K562 (cell line): ENCODE data around the gene TLR8. TPM values are rescaled to one million over a fixed set of nuclear protein-coding genes. Genes with fewer than 3 reads are reported as not detected.

Experiments used
- ARID1B ChIP-seq: fragments of 450-650 bp; IDR thresholded peaks from 2 replicates; pipeline ENCODE4 v1.6.1; 2016; ENCODE audit warnings: antibody characterized with exemption, mild to moderate bottlenecking, inconsistent platforms
- EZH2 ChIP-seq: IDR thresholded peaks from 2 replicates; pipeline ENCODE4 v1.6.1; 2012; ENCODE audit warnings: low read depth, mild to moderate bottlenecking, inconsistent platforms, low read length, borderline replicate concordance
- FOSL1 ChIP-seq: fragments of 200-800 bp; sonication (Bioruptor generic); conservative IDR thresholded peaks from 2 replicates; pipeline ENCODE4 v1.6.1; 2016; ENCODE audit warnings: missing genetic modification characterization, missing compliant biosample characterization
- FUS ChIP-seq: fragments of 200-400 bp; formaldehyde crosslinking; optimal IDR thresholded peaks from 2 replicates; pipeline ENCODE3; 2017; ENCODE audit warnings: low read depth, low read length
- GATAD2A ChIP-seq: fragments of 450-650 bp; IDR thresholded peaks from 2 replicates; pipeline ENCODE4 v1.6.1; 2017
- ILF3 ChIP-seq: fragments of 450-650 bp; IDR thresholded peaks from 2 replicates; pipeline ENCODE4 v1.6.1; 2018; ENCODE audit warnings: antibody characterized with exemption, mild to moderate bottlenecking, moderate library complexity, borderline replicate concordance
- NFIC ChIP-seq: fragments of 450-650 bp; IDR thresholded peaks from 2 replicates; pipeline ENCODE4 v1.6.1; 2017; ENCODE audit warnings: mild to moderate bottlenecking, inconsistent platforms
- SMAD2 ChIP-seq: fragments of 150-350 bp; IDR thresholded peaks from 2 replicates; pipeline ENCODE4 v1.6.1; 2014; ENCODE audit warnings: low read depth, mild to moderate bottlenecking, low read length
- SMARCB1 ChIP-seq: IDR thresholded peaks from 2 replicates; pipeline ENCODE4 v1.6.1; 2011; ENCODE audit warnings: improper control_type of control experiment, low read depth; ENCODE audit not compliant: insufficient read length
- SUPT5H ChIP-seq: fragments of 450-650 bp; IDR thresholded peaks from 2 replicates; pipeline ENCODE4 v1.6.1; 2016
- TCF7L2 ChIP-seq: fragments of 150-350 bp; IDR thresholded peaks from 2 replicates; pipeline ENCODE4 v1.6.1; 2016; ENCODE audit warnings: low read depth, mild to moderate bottlenecking, low read length, moderate library complexity
- ZNF124 ChIP-seq: sonication (generic); formaldehyde crosslinking; IDR thresholded peaks from 2 replicates; pipeline ENCODE4 v1.8.1; 2022; ENCODE audit warnings: missing genetic modification reagents
- ZNF639 ChIP-seq, 2 experiments: fragments of 200-800 bp in 1 of 2; sonication (Bioruptor generic) in 1 of 2; sonication (generic) in 1 of 2; formaldehyde crosslinking in 1 of 2; IDR thresholded peaks in 1 of 2; conservative IDR thresholded peaks in 1 of 2; 2 replicates each; pipeline versions ENCODE4 v1.5.0 to v1.6.1; 2016 to 2020; ENCODE audit warnings: missing compliant biosample characterization in 1 of 2, missing genetic modification characterization in 1 of 2, missing genetic modification reagents in 1 of 2
- ZNF655 ChIP-seq: fragments of 250-450 bp; sonication (Bioruptor Pico); IDR thresholded peaks from 2 replicates; pipeline ENCODE4 v1.5.0; 2021
- ZNF696 ChIP-seq: fragments of 250-450 bp; sonication (Bioruptor Pico); conservative IDR thresholded peaks from 2 replicates; pipeline ENCODE4 v1.4.0; 2020; ENCODE audit warnings: mild to moderate bottlenecking, moderate library complexity
- ZNF707 ChIP-seq: fragments of 250-450 bp; sonication (Bioruptor Pico); conservative IDR thresholded peaks from 2 replicates; pipeline ENCODE4 v1.8.0; 2022; ENCODE audit warnings: inconsistent platforms, mild to moderate bottlenecking, moderate library complexity
- polyA plus RNA-seq, 8 experiments: library from polyadenylated mRNA; depleted of rRNA in 4 of 8; stranded (reverse) in 5 of 8; unstranded in 3 of 8; fragments of >200 nt; fragmentation: Nextera tagmentation in 2 of 8; fragmentation: Illumina TruSeq in 1 of 8; extraction: Ambion mirVana in 2 of 8; extraction: Trizol in 1 of 8; gene quantifications; 2 replicates each; pipeline versions ENCODE4 v1.2.1 to v1.2.3, GENCODE V29; 2011 to 2014; ENCODE audit warnings: inconsistent platforms in 1 of 8, missing spikeins in 1 of 8
- total RNA-seq, 7 experiments: library from RNA; depleted of rRNA in 6 of 7; stranded (reverse); fragments of >200 nt in 6 of 7; fragmentation: Illumina TruSeq in 2 of 7; extraction: Trizol in 2 of 7; gene quantifications; 2 replicates each; pipeline versions ENCODE4 v1.2.1 to v1.2.3, GENCODE V29; 2011 to 2021; ENCODE audit warnings: low replicate concordance in 1 of 7
- TF ChIP-seq, protein P1 (sequence below): sonication (generic); formaldehyde crosslinking; IDR thresholded peaks from 2 replicates; pipeline ENCODE4 v1.8.1; 2023; ENCODE audit warnings: mild to moderate bottlenecking, missing genetic modification reagents
- TF ChIP-seq, protein P2 (sequence below): sonication (generic); formaldehyde crosslinking; IDR thresholded peaks from 2 replicates; pipeline ENCODE4 v1.4.0; 2020; ENCODE audit warnings: mild to moderate bottlenecking, missing genetic modification reagents

Gene TLR8
- total and polyA plus RNA-seq, 9 of the 15 experiments (the other 6 are each of a cell fraction or from before 2014, with no cell fraction given): not detected

GRCh38 chrX:12949927-12950656 lies 43.7 kb downstream of the TLR8 start (continued):
- TF ChIP-seq ZNF655 (CRISPR knock-in tag) (no peak), GATAD2A (no peak), TCF7L2 (no peak), NFIC (no peak), ILF3 (no peak), ZNF124 (CRISPR knock-in tag) (no peak), ZNF639 (CRISPR knock-in tag; conservative IDR thresholded peaks at IDR 0.05 in 1 of 2, IDR thresholded peaks at IDR 0.05 in 1 of 2) (no peak), FUS (no peak), FOSL1 (tag) (peak; percentile 51), ARID1B (peak; percentile 25; the same call in 1 of the 2 replicates), EZH2 (no peak), ZNF696 (CRISPR knock-in tag) (no peak), ZNF707 (CRISPR knock-in tag) (no peak), SUPT5H (no peak), SMARCB1 (no peak), SMAD2 (no peak)
- TF ChIP-seq, protein P1, sequence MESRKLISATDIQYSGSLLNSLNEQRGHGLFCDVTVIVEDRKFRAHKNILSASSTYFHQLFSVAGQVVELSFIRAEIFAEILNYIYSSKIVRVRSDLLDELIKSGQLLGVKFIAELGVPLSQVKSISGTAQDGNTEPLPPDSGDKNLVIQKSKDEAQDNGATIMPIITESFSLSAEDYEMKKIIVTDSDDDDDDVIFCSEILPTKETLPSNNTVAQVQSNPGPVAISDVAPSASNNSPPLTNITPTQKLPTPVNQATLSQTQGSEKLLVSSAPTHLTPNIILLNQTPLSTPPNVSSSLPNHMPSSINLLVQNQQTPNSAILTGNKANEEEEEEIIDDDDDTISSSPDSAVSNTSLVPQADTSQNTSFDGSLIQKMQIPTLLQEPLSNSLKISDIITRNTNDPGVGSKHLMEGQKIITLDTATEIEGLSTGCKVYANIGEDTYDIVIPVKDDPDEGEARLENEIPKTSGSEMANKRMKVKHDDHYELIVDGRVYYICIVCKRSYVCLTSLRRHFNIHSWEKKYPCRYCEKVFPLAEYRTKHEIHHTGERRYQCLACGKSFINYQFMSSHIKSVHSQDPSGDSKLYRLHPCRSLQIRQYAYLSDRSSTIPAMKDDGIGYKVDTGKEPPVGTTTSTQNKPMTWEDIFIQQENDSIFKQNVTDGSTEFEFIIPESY: no peak
- TF ChIP-seq, protein P2, sequence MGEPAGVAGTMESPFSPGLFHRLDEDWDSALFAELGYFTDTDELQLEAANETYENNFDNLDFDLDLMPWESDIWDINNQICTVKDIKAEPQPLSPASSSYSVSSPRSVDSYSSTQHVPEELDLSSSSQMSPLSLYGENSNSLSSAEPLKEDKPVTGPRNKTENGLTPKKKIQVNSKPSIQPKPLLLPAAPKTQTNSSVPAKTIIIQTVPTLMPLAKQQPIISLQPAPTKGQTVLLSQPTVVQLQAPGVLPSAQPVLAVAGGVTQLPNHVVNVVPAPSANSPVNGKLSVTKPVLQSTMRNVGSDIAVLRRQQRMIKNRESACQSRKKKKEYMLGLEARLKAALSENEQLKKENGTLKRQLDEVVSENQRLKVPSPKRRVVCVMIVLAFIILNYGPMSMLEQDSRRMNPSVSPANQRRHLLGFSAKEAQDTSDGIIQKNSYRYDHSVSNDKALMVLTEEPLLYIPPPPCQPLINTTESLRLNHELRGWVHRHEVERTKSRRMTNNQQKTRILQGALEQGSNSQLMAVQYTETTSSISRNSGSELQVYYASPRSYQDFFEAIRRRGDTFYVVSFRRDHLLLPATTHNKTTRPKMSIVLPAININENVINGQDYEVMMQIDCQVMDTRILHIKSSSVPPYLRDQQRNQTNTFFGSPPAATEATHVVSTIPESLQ: no peak
